Stomach (tissue), 9 donors: ENCODE results near the gene DGCR2. TPM values are rescaled to one million over a fixed set of nuclear protein-coding genes. Genes with fewer than 3 reads are reported as not detected.
"Not testable (repeated sequence)": the region's sequence is repeated elsewhere in the genome, so short reads cannot be mapped to it uniquely, and the experiment has no call there.

Experiments used
- DNase-seq, 2 donors: peaks; one replicate each; pipeline versions ENCODE4 v3.0.0 to v3.0.0-alpha.2; 2013 to 2019
- H3K27ac ChIP-seq, 5 donors: fragments of 200-600 bp in 4 of 5; sonication (generic) in 4 of 5; one replicate each; pipeline ENCODE4 v1.5.1; 2013 to 2019; ENCODE audit warnings: mild to moderate bottlenecking in 1 of 5, moderate library complexity in 1 of 5
- H3K27me3 ChIP-seq, 3 donors: fragments of 200-600 bp; sonication (generic); one replicate each; pipeline ENCODE4 v1.5.1; 2017 to 2019; ENCODE audit warnings: mixed run types in 1 of 3
- H3K36me3 ChIP-seq, 4 donors: fragments of 200-600 bp; sonication (generic); 1 replicate in 3 of 4; 2 replicates in 1 of 4; pipeline ENCODE4 v1.5.1; 2016 to 2019
- H3K4me1 ChIP-seq, 4 donors: fragments of 200-600 bp; sonication (generic); one replicate each; pipeline ENCODE4 v1.5.1; 2016 to 2019
- H3K4me3 ChIP-seq, 4 donors: fragments of 200-600 bp; sonication (generic) in 3 of 4; one replicate each; pipeline ENCODE4 v1.5.1; 2016 to 2019; ENCODE audit warnings: mild to moderate bottlenecking in 1 of 4
- H3K9me3 ChIP-seq, 4 donors: fragments of 200-600 bp; sonication (generic); one replicate each; pipeline ENCODE4 v1.5.1; 2016 to 2019
- CTCF ChIP-seq, 7 experiments: fragments of 450-650 bp in 4 of 7; fragments of 200-600 bp in 3 of 7; sonication (generic) in 3 of 7; IDR thresholded peaks; one replicate each; pipeline ENCODE4 v1.5.1; 2016 to 2019; ENCODE audit warnings: antibody characterized with exemption in 7 of 7, control low read depth in 2 of 7, mild to moderate bottlenecking in 1 of 7
- EP300 ChIP-seq: sonication (generic); formaldehyde crosslinking; IDR thresholded peaks from one replicate; pipeline ENCODE4 v1.6.1; 2017; ENCODE audit warnings: antibody characterized with exemption
- POLR2A ChIP-seq, 4 donors: fragments of 450-650 bp; IDR thresholded peaks; one replicate each; pipeline ENCODE4 v1.6.1; 2016; ENCODE audit warnings: antibody characterized with exemption in 4 of 4, control low read depth in 2 of 4, mild to moderate bottlenecking in 1 of 4, moderate library complexity in 1 of 4
- POLR2AphosphoS5 ChIP-seq, 3 donors: sonication (generic); formaldehyde crosslinking; IDR thresholded peaks; one replicate each; pipeline ENCODE4 v1.6.1; 2016; ENCODE audit warnings: antibody characterized with exemption in 3 of 3
- WGBS, 5 donors: extraction: QIAGEN DNeasy Blood & Tissue Kit in 3 of 5; methylation state at CpG; one replicate each; pipeline versions ENCODE4 v1.1.5 to v1.1.7; 2013 to 2018; 5-methylcytosine and 5-hydroxymethylcytosine counted together
- intact Hi-C: fragments of 100-400 bp; cut with DNase I; formaldehyde crosslinking; loops from one replicate; pipeline ENCODE4 v1.15.1; 2023; ENCODE audit warnings: low total_unique reads
- polyA plus RNA-seq, 3 donors: library from polyadenylated mRNA; stranded (reverse); fragments of 200-250 nt; gene quantifications; one replicate each; pipeline ENCODE4 v1.2.3, GENCODE V29; 2013
- total RNA-seq, 5 donors: library from RNA; depleted of rRNA; stranded (reverse); fragments of >200 nt; gene quantifications; one replicate each; pipeline versions ENCODE4 v1.1.0 to v1.2.3, GENCODE V29; 2014 to 2016
- donor health status: healthy with polysubstance abuse.
- donor health status: Bipolar disorder and iron deficiency.
- donor health status: healthy.

DGCR2 gene
- total and polyA plus RNA-seq, 8 donors, result 5.0 to 75.3 (median 35.6) TPM

GRCh38 chr22:19003508-19003907 is 118.7 kb downstream of the DGCR2 start:
- Histone ChIP-seq H3K36me3 (no peaks in the 10 kb centered on the region), H3K4me1 (no peaks in the 10 kb centered on the region), H3K27ac (no peak overlapping the region), H3K9me3 (no peaks in the 10 kb centered on the region), H3K4me3 (no peak overlapping the region), H3K27me3 (peaks cover 0 to 24% (median 0%) of the 10 kb centered on the region in 3 donors)
- TF ChIP-seq EP300 (no peak), CTCF (IDR thresholded peaks at IDR 0.05) (no peak), POLR2A (IDR thresholded peaks at IDR 0.05) (no peak), POLR2AphosphoS5 (IDR thresholded peaks at IDR 0.05) (no peak)
- intact Hi-C loops, result no loop called here
- DNase-seq, result no peak

GRCh38 chr22:19002684-19003038 is 119.6 kb downstream of the DGCR2 start:
- Histone ChIP-seq H3K9me3 (no peaks in the 10 kb centered on the region), H3K4me3 (no peak overlapping the region), H3K4me1 (no peaks in the 10 kb centered on the region), H3K36me3 (no peaks in the 10 kb centered on the region), H3K27me3 (peaks cover 0 to 31% (median 0%) of the 10 kb centered on the region in 3 donors), H3K27ac (no peak overlapping the region)
- no peak for TF ChIP-seq POLR2A (IDR thresholded peaks at IDR 0.05)
- no peak for TF ChIP-seq POLR2AphosphoS5 (IDR thresholded peaks at IDR 0.05)
- TF ChIP-seq CTCF (IDR thresholded peaks at IDR 0.05), result no peak
- no peak for TF ChIP-seq EP300
- intact Hi-C loops, result no loop called here
- DNase-seq, result no peak
- 61 to 66% (median 62%) methylated on average over 5 of the region's 5 CpGs for WGBS, 5 donors

GRCh38 chr22:19001204-19001603 is 121.0 kb downstream of the DGCR2 start:
- Histone ChIP-seq H3K36me3 (no peaks in the 10 kb centered on the region), H3K4me3 (no peak overlapping the region), H3K27me3 (peaks cover 0 to 45% (median 0%) of the 10 kb centered on the region in 3 donors), H3K4me1 (no peaks in the 10 kb centered on the region), H3K9me3 (no peaks in the 10 kb centered on the region), H3K27ac (no peak overlapping the region)
- intact Hi-C loops, result no loop called here
- WGBS, 5 donors, result 72 to 85% (median 81%) methylated on average over 2 of the region's 2 CpGs
- DNase-seq, result no peak
- no peak for TF ChIP-seq CTCF (IDR thresholded peaks at IDR 0.05)
- no peak for TF ChIP-seq POLR2AphosphoS5 (IDR thresholded peaks at IDR 0.05)
- TF ChIP-seq EP300, result no peak
- TF ChIP-seq POLR2A (IDR thresholded peaks at IDR 0.05), result no peak

GRCh38 chr22:19000106-19000505 is 122.1 kb downstream of the DGCR2 start:
- H3K27ac ChIP-seq, H3K36me3 ChIP-seq, H3K4me1 ChIP-seq, DNase-seq, H3K4me3 ChIP-seq, intact Hi-C loops, H3K9me3 ChIP-seq: not testable (repeated sequence)
- peaks cover 0 to 56% (median under 1%) of the 10 kb centered on the region in 3 donors for H3K27me3 ChIP-seq
- 84 to 100% (median 97%) methylated on average over 2 of the region's 2 CpGs for WGBS, 5 donors

GRCh38 chr22:18999416-18999815 is 122.8 kb downstream of the DGCR2 start:
- Histone ChIP-seq H3K36me3 (no peaks in the 10 kb centered on the region), H3K4me1 (no peaks in the 10 kb centered on the region), H3K9me3 (no peaks in the 10 kb centered on the region), H3K27ac (no peak overlapping the region), H3K27me3 (peaks cover 0 to 58% (median 7%) of the 10 kb centered on the region in 3 donors), H3K4me3 (no peak overlapping the region)
- no peak for TF ChIP-seq POLR2A (IDR thresholded peaks at IDR 0.05)
- 72 to 81% (median 72%) methylated on average over 6 of the region's 6 CpGs for WGBS, 5 donors
- no peak for DNase-seq
- intact Hi-C loops, result no loop called here
